ENCODE data around the gene PRM1. TPM values are rescaled to one million over a fixed set of nuclear protein-coding genes. Genes with fewer than 3 reads are reported as not detected.

Gene PRM1
- total RNA-seq, 1 donor from 2014 or later: not detected

DNA sequence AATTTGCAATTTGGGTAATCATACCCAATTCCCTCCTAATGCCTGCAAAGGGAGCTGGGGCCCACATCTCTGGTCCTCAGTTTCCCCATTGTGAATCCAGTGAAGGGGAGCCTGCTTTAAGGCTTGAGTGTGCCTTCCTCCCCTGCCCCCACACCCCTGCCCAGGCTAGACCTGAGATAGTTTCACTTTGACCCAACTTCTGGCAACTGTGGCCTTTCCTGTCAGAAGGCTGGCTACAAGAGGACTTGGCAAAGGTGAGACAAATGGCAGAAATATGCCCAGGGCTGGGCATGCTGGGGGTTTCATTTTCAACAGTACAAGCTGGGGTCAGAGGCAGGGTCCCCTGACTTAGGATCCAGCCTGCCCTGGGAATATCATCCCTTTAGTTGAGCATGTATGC is 35.1 kb downstream of the PRM1 start:
- H3K4me3 Mint-ChIP-seq (ENCODE audit: unreplicated experiment): no peak overlapping the region
- H3K36me3 Mint-ChIP-seq (ENCODE audit: unreplicated experiment): no peaks in the 10 kb centered on the region
- peaks cover 4% of the 10 kb centered on the region for H3K27me3 Mint-ChIP-seq (ENCODE audit: unreplicated experiment)
- TF ChIP-seq, protein P1, sequence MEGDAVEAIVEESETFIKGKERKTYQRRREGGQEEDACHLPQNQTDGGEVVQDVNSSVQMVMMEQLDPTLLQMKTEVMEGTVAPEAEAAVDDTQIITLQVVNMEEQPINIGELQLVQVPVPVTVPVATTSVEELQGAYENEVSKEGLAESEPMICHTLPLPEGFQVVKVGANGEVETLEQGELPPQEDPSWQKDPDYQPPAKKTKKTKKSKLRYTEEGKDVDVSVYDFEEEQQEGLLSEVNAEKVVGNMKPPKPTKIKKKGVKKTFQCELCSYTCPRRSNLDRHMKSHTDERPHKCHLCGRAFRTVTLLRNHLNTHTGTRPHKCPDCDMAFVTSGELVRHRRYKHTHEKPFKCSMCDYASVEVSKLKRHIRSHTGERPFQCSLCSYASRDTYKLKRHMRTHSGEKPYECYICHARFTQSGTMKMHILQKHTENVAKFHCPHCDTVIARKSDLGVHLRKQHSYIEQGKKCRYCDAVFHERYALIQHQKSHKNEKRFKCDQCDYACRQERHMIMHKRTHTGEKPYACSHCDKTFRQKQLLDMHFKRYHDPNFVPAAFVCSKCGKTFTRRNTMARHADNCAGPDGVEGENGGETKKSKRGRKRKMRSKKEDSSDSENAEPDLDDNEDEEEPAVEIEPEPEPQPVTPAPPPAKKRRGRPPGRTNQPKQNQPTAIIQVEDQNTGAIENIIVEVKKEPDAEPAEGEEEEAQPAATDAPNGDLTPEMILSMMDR (IDR thresholded peaks at IDR 0.05; ENCODE audit: partially characterized antibody, unreplicated experiment): no peak
- no peak for DNase-seq
- no peaks in the 10 kb centered on the region for H3K4me1 Mint-ChIP-seq (ENCODE audit: low read depth, unreplicated experiment)
- peaks cover 7% of the 10 kb centered on the region for H3K9me3 Mint-ChIP-seq (ENCODE audit: unreplicated experiment)
- no peak overlapping the region for H3K27ac Mint-ChIP-seq (ENCODE audit: unreplicated experiment)

DNA sequence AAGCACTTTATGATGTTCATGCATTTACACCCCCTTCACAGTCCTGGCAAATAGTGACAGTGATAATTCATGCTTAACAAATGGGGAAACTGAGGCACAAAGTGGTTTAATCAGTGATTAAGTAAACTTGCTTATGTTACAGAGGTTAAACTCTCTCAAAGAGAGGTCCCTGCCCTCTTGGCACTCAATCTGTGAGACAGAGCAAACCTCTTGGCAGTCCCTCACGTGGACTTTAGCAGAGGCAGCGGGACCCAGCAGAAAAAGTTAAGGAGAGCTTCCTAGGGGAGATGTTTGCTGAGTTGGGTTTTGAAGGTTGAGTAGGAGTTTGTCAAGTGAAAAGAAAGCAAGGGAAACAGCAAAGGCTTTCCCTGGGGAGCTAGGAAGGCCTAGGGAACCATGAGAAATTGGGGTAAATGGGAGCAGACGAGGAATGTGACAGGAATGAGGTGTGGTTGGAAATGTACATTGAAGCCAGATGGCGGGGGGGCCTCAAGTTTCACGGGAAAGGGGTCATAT is 35.9 kb downstream of the PRM1 start:
- Mint-ChIP-seq H3K27ac (ENCODE audit: unreplicated experiment) (no peak overlapping the region), H3K4me1 (ENCODE audit: low read depth, unreplicated experiment) (no peaks in the 10 kb centered on the region), H3K4me3 (ENCODE audit: unreplicated experiment) (no peak overlapping the region), H3K27me3 (ENCODE audit: unreplicated experiment) (no peaks in the 10 kb centered on the region), H3K9me3 (ENCODE audit: unreplicated experiment) (peaks cover 7% of the 10 kb centered on the region), H3K36me3 (ENCODE audit: unreplicated experiment) (no peaks in the 10 kb centered on the region)
- DNase-seq: no peak
- TF ChIP-seq, protein P1 (IDR thresholded peaks at IDR 0.05; ENCODE audit: partially characterized antibody, unreplicated experiment): no peak

DNA sequence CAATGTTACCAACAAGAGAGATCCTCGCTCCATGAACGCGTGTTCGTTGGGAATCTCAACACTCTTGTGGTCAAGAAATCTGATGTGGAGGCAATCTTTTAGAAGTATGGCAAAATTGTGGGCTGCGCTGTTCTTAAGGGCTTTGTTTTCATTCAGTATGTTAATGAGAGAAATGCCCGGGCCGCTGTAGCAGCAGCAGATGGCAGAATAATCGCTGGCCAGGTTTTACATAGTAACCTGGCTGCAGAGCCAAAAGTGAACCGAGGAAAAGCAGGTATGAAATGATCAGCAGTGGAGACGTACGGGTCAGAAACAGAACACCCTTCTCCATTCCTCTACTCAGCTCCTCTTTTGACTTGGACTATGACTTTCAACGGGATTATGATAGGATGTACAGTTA is 38.5 kb downstream of the PRM1 start:
- Mint-ChIP-seq H3K9me3 (ENCODE audit: unreplicated experiment) (peaks cover 3% of the 10 kb centered on the region), H3K27ac (ENCODE audit: unreplicated experiment) (no peak overlapping the region), H3K4me3 (ENCODE audit: unreplicated experiment) (no peak overlapping the region), H3K4me1 (ENCODE audit: low read depth, unreplicated experiment) (no peaks in the 10 kb centered on the region), H3K27me3 (ENCODE audit: unreplicated experiment) (peaks cover 5% of the 10 kb centered on the region), H3K36me3 (ENCODE audit: unreplicated experiment) (no peaks in the 10 kb centered on the region)
- no peak for DNase-seq
- TF ChIP-seq, protein P1 (IDR thresholded peaks at IDR 0.05; ENCODE audit: partially characterized antibody, unreplicated experiment): no peak

DNA sequence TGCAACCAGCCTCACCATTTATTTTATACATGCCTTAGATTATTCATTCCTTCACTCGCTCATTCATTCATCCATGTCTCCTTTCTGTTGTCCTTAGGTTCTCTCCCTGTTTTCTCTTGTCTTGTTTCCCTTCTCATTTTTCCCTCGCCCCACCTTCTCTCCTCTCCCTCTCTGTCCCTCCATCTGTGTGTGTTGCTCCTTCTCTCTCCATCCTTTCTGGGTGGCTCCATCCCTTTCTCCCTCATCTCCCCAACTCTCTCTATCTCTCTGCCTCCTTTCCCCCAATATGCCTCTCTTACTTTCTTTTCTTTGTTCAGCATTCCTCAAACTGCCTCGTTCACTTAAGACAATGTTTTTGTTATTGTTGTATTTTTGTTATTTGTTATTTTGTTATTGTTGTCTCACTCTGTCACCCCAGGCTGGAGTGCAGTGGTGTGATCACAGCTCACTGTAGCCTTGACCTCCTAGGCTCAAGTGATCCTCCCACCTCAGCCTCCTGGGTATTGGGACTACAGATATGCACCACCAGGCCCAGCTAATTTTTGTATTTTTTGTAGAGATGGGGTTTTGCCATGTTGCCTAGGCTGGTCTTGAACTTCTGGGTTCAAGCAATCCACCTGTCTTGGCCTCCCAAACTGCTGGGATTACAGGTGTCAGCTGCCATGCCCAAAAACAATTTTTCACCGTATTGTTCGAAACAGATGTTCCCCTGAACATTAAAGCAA is 39.5 kb downstream of the PRM1 start:
- Mint-ChIP-seq H3K4me1 (ENCODE audit: low read depth, unreplicated experiment) (no peaks in the 10 kb centered on the region), H3K9me3 (ENCODE audit: unreplicated experiment) (peaks cover 3% of the 10 kb centered on the region), H3K27me3 (ENCODE audit: unreplicated experiment) (peaks cover 5% of the 10 kb centered on the region), H3K36me3 (ENCODE audit: unreplicated experiment) (no peaks in the 10 kb centered on the region), H3K4me3 (ENCODE audit: unreplicated experiment) (no peak overlapping the region), H3K27ac (ENCODE audit: unreplicated experiment) (no peak overlapping the region)
- TF ChIP-seq, protein P1 (IDR thresholded peaks at IDR 0.05; ENCODE audit: partially characterized antibody, unreplicated experiment): no peak
- DNase-seq: no peak
